H1 (cell line): ENCODE results near the gene BTN2A1. TPM values are rescaled to one million over a fixed set of nuclear protein-coding genes. Genes with fewer than 3 reads are reported as not detected.

Experiments
- GABPA ChIP-seq: IDR thresholded peaks from 2 replicates; pipeline ENCODE4 v1.6.1; 2011; ENCODE audit warnings: mild to moderate bottlenecking, low read length, moderate library complexity, borderline replicate concordance; ENCODE audit not compliant: insufficient read depth
- HDAC2 ChIP-seq, 2 experiments: fragments of 300-600 bp in 1 of 2; sonication (generic) in 1 of 2; IDR thresholded peaks; 2 replicates each; pipeline ENCODE4 v1.6.1; 2011 to 2012; ENCODE audit warnings: low read depth in 2 of 2, low read length in 2 of 2, mild to moderate bottlenecking in 2 of 2, moderate library complexity in 2 of 2, borderline replicate concordance in 1 of 2, inconsistent platforms in 1 of 2
- HDAC6 ChIP-seq: IDR thresholded peaks from one replicate; pipeline ENCODE4 v1.7.1; 2012; ENCODE audit warnings: low read depth, mild to moderate bottlenecking, inconsistent platforms, low read length, moderate library complexity
- SIX5 ChIP-seq: IDR thresholded peaks from 2 replicates; pipeline ENCODE4 v1.6.1; 2011; ENCODE audit warnings: mild to moderate bottlenecking, low read depth, low read length
- TBP ChIP-seq: IDR thresholded peaks from 2 replicates; pipeline ENCODE4 v1.6.1; 2011; ENCODE audit warnings: low read depth, low read length, improper control_type of control experiment
- TCF12 ChIP-seq: IDR thresholded peaks from 2 replicates; pipeline ENCODE4 v1.6.1; 2011; ENCODE audit warnings: low read depth, mild to moderate bottlenecking, low read length
- TEAD4 ChIP-seq: IDR thresholded peaks from 2 replicates; pipeline ENCODE4 v1.6.1; 2012; ENCODE audit warnings: low read depth, low read length, inconsistent platforms, mixed read lengths
- polyA plus RNA-seq, 7 experiments: library from polyadenylated mRNA; depleted of rRNA in 3 of 7; stranded (reverse) in 5 of 7; unstranded in 2 of 7; fragments of >200 nt in 5 of 7; fragments of 200-250 nt in 2 of 7; gene quantifications; 1 replicate in 5 of 7; 2 replicates in 1 of 7; 4 replicates in 1 of 7; pipeline versions ENCODE4 v1.2.1 to v1.2.3, GENCODE V29; 2011 to 2013; ENCODE audit warnings: missing spikeins in 2 of 7, mixed read lengths in 2 of 7
- total RNA-seq: library from RNA; stranded (reverse); fragmentation: NEBNext Ultra II Directional; extraction: Animal tissue kit (Norgen Biotek cat#: 25700); gene quantifications from 2 replicates; pipeline ENCODE4 v1.2.1, GENCODE V29; 2021

Gene BTN2A1
- total and polyA plus RNA-seq, 2 of the 8 experiments (the other 6 are each of a cell fraction or from before 2014, with no cell fraction given): 8.7 to 11.0 TPM

- TF ChIP-seq HDAC2 (IDR thresholded peaks at IDR 0.05; ENCODE audit: borderline replicate concordance in 1 of 2, low read depth in 2 of 2, low read length in 2 of 2) (no peak), SIX5 (no peak), TCF12 (no peak), TEAD4 (no peak), TBP (no peak), HDAC6 (no peak), GABPA (no peak)
These were observed 12.9 kb downstream of the BTN2A1 start (continued) for GRCh38 chr6:26470643-26471042.
